ENCODE results near the gene LBR. TPM values are rescaled to one million over a fixed set of nuclear protein-coding genes. Genes with fewer than 3 reads are reported as not detected.

LBR gene
- total RNA-seq, 2 donors from 2014 or later: 10.5 to 15.3 TPM

DNA sequence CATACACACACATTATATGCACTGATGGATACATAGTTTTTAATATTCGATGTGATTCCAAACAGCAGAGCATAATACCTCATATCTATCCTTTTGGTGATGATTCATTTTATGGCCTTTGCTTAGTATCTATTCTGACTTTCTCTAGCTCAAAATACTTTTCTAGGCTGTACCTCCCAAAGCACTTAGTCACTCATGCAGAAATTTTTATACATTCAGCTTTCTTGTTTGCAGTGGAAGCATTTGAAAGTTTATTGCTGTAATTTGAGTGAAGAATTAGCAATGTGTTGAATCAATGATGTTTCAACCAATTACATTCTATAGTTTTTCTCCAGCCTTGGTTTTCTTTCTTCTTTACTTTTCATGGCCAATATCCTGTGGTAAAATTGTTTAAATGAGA, 66.7 kb downstream of the LBR start:
- no peaks in the 10 kb centered on the region for H3K27me3 ChIP-seq
- DNase-seq (ENCODE audit: low spot score): no peak
- H3K9me3 ChIP-seq: no peaks in the 10 kb centered on the region
- H3K36me3 ChIP-seq: no peaks in the 10 kb centered on the region
- no peak overlapping the region for H3K4me3 ChIP-seq
- H3K4me1 ChIP-seq: no peaks in the 10 kb centered on the region
- no peak overlapping the region for H3K27ac ChIP-seq
- TF ChIP-seq, protein P1, sequence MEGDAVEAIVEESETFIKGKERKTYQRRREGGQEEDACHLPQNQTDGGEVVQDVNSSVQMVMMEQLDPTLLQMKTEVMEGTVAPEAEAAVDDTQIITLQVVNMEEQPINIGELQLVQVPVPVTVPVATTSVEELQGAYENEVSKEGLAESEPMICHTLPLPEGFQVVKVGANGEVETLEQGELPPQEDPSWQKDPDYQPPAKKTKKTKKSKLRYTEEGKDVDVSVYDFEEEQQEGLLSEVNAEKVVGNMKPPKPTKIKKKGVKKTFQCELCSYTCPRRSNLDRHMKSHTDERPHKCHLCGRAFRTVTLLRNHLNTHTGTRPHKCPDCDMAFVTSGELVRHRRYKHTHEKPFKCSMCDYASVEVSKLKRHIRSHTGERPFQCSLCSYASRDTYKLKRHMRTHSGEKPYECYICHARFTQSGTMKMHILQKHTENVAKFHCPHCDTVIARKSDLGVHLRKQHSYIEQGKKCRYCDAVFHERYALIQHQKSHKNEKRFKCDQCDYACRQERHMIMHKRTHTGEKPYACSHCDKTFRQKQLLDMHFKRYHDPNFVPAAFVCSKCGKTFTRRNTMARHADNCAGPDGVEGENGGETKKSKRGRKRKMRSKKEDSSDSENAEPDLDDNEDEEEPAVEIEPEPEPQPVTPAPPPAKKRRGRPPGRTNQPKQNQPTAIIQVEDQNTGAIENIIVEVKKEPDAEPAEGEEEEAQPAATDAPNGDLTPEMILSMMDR (IDR thresholded peaks at IDR 0.05): no peak

DNA sequence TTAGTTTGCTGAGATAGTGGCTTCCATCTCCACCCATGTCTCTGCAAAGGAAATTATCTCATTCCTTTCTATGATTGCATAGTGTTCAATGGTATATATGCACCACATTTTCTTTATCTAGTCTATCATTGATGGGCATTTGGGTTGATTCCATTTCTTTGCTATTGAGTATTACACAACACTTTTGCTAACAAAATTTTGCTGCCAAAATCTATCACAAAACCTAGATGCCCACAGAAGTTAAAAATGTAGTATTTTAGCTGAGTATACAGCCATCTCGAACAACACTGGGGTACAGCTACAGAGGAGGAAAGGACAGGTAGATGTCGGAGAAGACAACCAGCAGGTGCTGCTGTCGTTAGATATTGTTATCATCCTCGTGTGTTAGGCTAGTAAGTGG, 67.7 kb downstream of the LBR start:
- H3K4me1 ChIP-seq: no peaks in the 10 kb centered on the region
- H3K4me3 ChIP-seq: no peak overlapping the region
- H3K9me3 ChIP-seq: no peaks in the 10 kb centered on the region
- H3K27ac ChIP-seq: no peak overlapping the region
- DNase-seq (ENCODE audit: low spot score): no peak
- TF ChIP-seq, protein P1 (IDR thresholded peaks at IDR 0.05): no peak
- no peaks in the 10 kb centered on the region for H3K27me3 ChIP-seq
- H3K36me3 ChIP-seq: no peaks in the 10 kb centered on the region

DNA sequence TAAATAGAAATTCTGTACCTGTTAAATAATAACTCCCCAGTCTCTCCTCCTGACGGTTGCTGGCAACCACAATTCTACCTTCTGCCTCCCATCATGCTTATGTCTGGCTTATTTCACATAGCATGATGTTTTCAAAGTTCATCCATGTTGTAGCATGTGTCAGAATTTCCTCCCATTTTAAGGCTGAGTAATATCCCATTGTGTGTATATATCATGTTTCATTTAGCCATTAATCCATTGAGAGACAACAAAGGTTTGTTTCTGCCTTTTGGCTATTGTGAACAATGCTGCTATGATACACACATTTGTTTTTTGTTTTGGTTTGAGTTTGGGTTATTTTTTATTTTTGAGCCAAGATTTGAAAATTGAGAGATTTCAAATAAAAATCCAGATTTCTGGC, 72.0 kb downstream of the LBR start:
- no peaks in the 10 kb centered on the region for H3K9me3 ChIP-seq

DNA sequence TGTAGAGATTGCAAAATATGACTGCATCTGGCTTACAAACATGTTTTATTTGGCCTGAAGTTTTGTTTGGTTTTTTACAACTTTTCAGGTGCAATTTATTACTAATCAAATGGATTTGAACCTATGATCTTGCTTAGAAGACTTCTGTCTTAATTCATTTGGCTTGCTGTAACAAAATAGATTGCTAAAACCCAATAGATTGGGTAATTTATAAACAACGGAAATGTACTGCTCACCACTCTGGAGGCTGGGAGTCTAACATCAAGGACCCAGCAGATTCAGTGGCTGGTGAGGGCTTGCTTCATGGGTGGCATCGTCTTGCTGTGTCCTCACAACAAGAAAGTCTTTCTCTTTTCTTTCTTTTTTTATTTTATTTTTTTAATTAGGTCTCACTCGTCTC, 72.9 kb downstream of the LBR start:
- H3K36me3 ChIP-seq: no peaks in the 10 kb centered on the region
- no peaks in the 10 kb centered on the region for H3K27me3 ChIP-seq
- no peak overlapping the region for H3K27ac ChIP-seq
- H3K4me1 ChIP-seq: no peaks in the 10 kb centered on the region
- TF ChIP-seq, protein P1 (IDR thresholded peaks at IDR 0.05): no peak
- DNase-seq (ENCODE audit: low spot score): no peak
- H3K4me3 ChIP-seq: no peak overlapping the region
- no peaks in the 10 kb centered on the region for H3K9me3 ChIP-seq

More for the DNA sequence above, 72.0 kb downstream of the LBR start:
- Histone ChIP-seq H3K36me3 (no peaks in the 10 kb centered on the region), H3K4me1 (no peaks in the 10 kb centered on the region), H3K27ac (no peak overlapping the region), H3K27me3 (no peaks in the 10 kb centered on the region), H3K4me3 (no peak overlapping the region)
- TF ChIP-seq, protein P1 (IDR thresholded peaks at IDR 0.05): no peak
- DNase-seq (ENCODE audit: low spot score): no peak

Other genes starting within 250 kb of the LBR start
- 10 to 100 TPM; 50.5 to 59.5 TPM for gene ENAH, start 225.1 kb upstream of the LBR start, total RNA-seq

Measured in right atrium auricular region (tissue), 2 donors.